Sigmoid colon (tissue), 3 donors: Measurements from ENCODE around the gene STXBP5.

ENCODE experiments used
- CTCF ChIP-seq, 4 experiments: fragments of 450-650 bp in 3 of 4; fragments of 200-600 bp in 1 of 4; IDR thresholded peaks; one replicate each; pipeline ENCODE4 v1.5.1; 2016 to 2019; ENCODE audit warnings: antibody characterized with exemption in 4 of 4, mild to moderate bottlenecking in 3 of 4, moderate library complexity in 2 of 4
- POLR2A ChIP-seq, 2 donors: fragments of 450-650 bp; IDR thresholded peaks; one replicate each; pipeline ENCODE4 v1.6.1; 2016; ENCODE audit warnings: antibody characterized with exemption in 2 of 2, mild to moderate bottlenecking in 2 of 2, moderate library complexity in 2 of 2

GRCh38 chr6:147274012-147274411 lies 69.8 kb downstream of the STXBP5 start:
- TF ChIP-seq CTCF (IDR thresholded peaks at IDR 0.05) (no peak), POLR2A (IDR thresholded peaks at IDR 0.05) (no peak)
